ENCODE results near the gene GVQW3.

DNA sequence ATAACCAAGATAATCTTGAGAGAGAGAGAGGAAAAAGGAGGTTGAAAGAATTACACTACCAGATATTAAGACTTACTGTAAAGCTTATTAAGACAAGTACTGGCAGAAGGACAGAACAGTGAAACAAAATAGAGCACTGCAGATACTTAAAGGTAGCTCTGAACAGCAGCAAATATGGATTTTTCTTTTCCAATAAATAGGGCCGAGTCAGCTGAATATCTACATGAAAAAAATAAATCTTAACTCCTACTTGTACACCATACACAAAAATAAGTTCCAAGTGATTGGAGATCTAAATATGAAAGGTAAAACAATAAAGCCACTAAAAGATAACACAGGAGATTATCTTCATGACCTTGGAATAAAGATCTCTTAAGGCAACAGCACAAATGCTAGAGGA is 12.6 kb upstream of the GVQW3 start:
- TF ChIP-seq, protein P1, sequence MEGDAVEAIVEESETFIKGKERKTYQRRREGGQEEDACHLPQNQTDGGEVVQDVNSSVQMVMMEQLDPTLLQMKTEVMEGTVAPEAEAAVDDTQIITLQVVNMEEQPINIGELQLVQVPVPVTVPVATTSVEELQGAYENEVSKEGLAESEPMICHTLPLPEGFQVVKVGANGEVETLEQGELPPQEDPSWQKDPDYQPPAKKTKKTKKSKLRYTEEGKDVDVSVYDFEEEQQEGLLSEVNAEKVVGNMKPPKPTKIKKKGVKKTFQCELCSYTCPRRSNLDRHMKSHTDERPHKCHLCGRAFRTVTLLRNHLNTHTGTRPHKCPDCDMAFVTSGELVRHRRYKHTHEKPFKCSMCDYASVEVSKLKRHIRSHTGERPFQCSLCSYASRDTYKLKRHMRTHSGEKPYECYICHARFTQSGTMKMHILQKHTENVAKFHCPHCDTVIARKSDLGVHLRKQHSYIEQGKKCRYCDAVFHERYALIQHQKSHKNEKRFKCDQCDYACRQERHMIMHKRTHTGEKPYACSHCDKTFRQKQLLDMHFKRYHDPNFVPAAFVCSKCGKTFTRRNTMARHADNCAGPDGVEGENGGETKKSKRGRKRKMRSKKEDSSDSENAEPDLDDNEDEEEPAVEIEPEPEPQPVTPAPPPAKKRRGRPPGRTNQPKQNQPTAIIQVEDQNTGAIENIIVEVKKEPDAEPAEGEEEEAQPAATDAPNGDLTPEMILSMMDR (IDR thresholded peaks at IDR 0.05) = no peak
- TF ChIP-seq EP300 (IDR thresholded peaks at IDR 0.05) = no peak
- no peak for TF ChIP-seq POLR2A (IDR thresholded peaks at IDR 0.05)

All from tibial nerve (tissue), 4 donors.